ENCODE data around the gene APRT.

Gene APRT

DNA sequence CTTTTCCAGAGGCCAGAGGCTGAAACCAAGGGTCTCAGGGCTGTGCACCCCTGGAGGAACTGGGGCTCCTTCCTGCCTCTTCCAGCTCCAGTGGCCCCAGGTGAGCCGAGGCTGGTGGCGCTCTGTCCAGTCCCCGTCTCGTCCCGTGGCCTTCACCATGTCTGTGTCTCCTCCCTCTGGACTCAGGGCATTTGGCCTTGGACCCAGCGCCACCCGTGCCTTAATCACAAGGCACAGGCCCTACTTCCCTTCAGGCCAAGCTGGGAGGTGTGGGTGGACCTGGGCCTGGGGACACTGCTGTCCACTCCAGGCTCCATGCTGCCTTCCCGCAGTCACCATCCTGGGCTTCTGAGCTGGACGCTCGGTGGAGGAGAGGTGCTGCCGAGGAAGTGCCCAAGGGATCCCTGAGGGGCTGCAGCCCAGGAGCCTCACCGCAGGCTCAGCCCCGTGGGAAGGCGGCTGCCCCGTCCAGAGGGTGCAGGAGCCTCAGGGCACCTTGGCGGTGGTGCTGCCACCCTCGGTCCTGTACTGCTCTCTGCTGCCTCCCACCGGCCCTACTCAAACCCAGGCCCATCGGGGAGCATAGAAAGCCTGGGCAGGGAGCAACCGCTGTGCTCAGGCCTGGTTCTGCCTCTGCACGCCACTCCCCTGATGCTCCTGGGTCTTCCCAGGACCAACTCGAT, 9.6 kb upstream of the APRT start:
- DNase-seq: no peak

GRCh38 chr16:88820385-88821025, 8.8 kb upstream of the APRT start:
- DNase-seq: no peak

- no peak for DNase-seq
Measured at GRCh38 chr16:88819126-88819525, 7.4 kb upstream of the APRT start.

GRCh38 chr16:88818575-88818874, 6.8 kb upstream of the APRT start:
- no peak for DNase-seq

DNA sequence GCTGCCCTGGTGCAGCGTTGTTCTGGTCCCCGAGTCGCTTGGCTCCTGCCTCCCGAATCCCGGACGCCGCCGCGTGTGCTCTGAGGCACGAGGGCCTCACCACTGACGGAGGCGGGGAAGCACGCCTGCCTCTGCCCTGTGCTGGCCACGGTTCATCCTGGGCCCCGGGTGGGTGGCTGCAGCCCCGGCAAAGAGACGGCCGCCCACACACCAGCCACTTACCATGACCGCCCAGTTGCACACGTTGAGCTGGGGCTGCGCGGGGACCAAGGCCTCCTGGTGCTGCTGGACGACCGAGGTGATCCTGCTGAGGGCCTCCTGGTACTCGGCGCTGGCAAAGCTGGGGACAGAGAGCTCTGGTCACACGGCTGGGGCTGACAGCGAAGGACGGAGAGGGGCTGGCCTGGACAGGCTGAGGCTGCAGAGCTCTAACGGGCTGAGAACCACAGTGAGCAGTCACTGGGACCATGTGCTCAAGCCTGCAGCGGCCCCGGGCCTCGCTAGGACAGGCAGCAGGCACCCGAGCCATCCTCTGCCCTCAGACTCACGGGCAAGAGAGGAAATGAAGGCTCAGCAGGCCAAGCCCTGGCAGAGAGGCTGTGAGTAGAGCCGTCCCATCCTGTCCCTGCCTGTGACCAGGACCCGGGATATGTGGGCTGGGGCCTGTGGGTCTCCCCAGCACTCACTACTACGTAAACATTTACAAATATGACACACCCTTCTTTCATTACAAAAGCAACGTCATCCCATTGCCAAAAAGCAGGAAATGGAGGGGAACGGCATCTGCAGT, 6.3 kb upstream of the APRT start:
- DNase-seq: no peak

- no peak for DNase-seq
Measured at GRCh38 chr16:88816736-88817535, 5.2 kb upstream of the APRT start.

DNA sequence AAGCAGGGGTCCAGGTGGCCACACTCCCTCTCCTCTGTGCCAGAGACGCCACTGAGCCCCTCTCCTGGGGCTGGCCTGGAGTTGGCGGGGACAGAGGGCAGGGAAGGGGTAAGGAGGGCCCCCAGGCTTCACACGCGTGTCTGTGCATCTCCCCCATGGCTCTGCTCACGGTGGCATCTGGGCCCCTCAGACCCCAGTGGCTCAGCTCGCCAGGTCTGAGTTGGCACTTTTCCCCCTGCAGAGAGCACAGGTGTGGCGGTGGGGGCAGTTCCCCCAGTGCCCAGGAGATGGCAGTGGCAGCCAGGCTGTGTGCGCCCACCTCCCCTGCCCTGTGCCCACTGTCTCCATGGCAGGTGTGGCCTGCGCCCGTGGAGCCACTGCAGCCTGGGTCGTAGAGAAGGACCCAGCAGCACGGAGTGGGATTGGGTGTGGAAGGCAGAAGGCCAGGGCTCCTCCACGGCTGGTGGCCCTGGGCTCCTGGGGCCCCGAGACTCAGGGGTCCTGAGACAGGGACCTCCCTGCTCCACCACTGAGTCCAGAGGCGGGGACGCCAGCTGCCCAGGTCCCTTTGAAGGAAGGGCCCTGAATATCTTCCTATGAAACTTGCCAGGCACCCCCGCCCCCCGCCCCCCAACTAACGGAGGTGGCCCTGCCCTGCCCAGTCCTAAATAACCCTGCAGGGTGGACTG, 4.3 kb upstream of the APRT start:
- DNase-seq: peak; percentile 69

DNA sequence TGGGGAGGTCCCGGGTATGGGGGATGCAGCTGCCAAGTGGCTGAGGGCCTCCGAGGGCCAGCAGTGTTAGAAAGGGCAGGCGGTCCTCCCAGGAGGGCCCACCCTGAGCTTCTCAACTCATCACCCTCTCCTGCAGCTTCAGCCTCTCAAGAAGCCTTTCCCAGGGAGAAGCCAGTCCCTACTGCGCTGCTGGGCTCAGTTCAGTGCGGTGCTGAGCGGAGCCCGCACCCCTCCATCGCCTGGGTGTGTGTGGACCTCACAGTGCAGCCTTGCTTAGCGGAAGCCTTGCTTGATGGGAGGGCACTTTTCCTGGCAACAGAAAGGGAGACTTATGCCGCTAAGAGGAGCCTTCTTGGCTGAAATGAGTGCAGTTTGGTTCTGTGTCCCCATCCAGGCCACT, 3.5 kb upstream of the APRT start:
- no peak for DNase-seq

DNA sequence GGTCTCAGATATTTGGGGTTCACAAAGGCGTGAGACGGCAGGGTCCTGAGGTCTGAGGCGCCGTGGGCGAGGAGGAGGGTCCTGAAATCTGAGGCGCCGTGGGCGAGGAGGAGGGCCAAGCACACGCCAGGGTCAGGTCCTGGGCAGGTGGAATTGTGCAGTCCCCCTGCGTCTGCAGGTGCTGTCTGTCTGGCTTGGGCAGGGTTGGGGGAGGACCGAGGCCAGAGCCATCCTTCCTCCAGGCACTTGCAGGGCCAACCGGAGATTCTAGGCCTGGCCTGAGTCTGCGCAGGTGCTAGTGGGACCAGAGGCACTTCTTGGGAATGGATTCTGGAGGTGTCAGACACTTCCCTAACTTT, 2.4 kb upstream of the APRT start:
- no peak for DNase-seq

- no peak for DNase-seq
Measured at GRCh38 chr16:88813269-88814143, 1.8 kb upstream of the APRT start.

DNA sequence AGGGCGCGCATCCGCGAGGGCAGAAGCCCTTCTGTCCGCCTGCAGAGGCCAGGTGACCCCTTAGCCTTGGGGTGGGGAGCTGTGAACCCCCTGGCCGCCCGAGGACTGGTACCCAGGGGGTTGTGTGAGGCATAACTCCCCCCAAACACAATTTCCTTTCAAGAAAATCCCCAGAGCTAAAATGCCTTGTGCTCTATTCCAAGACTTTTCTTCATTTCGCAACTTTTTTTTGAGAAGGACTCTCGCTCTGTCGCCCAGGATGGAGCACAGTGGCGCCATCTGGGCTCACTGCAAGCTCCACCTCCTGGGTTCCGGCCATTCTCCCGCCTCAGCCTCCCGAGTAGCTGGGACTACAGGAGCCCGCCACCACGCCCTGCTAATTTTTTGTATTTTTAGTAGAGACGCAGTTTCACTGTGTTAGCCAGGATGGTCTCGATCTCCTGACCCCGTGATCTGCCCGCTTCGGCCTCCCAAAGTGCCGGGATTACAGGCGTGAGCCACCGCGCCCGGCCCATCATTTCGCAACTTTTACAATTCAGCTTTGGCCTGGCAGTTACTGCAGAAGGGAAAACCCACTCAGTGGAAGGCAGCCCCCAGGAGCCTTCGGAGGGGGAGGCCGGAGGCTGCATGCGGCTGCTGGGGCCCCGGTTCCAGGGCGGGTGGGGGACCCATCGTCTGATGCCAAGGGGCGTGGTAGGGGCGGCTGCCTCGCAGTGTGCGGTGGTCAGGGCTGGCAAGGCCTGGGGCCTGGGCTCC, 963 bp upstream of the APRT start:
- peak; percentile 67 for DNase-seq

DNA sequence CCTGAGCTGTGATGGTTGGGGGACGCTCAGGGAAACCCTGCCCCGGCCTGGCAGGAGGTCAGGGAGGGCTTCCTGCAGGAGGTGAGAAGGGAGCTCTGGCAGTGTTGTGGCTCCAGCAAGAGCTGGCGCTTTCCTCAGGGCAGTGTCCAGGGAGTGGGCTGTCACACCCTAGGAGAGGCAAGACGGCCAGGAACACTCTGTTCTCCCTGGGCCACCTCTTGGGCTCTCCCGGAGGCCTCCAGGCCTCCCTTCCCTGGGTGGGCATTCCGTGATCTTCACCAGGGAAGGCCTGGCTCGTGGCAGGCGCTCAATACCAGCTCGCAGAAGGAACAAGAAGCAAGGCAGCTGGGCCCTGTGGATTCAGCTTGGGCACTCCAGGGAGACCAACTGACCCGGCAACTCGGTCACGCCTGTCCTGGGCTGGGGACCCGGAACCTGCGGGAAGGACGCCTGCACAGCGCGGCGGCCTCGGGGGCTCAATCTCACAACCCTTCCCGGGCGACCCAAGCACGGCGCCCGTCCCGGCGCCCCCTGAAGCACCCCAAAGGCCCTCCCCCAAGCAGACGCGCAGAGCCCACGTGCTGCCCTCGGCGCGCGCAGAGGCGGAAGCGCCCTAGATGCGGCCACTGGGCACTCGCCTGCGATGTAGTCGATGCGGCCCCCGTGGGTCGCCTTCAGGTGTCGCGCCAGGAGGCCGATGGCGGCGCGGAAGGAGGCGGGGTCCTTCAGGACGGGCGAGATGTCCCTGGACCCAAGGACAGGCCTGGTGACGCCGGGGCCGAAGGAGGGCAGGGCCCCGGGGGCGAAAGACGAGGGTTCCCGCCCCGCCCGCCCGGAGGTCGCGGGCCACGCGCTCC, 588 bp downstream of the APRT start:
- peak; percentile 80 for DNase-seq

- DNase-seq: peak; percentile 66
Measured at GRCh38 chr16:88810166-88810911, 1.4 kb downstream of the APRT start.

DNA sequence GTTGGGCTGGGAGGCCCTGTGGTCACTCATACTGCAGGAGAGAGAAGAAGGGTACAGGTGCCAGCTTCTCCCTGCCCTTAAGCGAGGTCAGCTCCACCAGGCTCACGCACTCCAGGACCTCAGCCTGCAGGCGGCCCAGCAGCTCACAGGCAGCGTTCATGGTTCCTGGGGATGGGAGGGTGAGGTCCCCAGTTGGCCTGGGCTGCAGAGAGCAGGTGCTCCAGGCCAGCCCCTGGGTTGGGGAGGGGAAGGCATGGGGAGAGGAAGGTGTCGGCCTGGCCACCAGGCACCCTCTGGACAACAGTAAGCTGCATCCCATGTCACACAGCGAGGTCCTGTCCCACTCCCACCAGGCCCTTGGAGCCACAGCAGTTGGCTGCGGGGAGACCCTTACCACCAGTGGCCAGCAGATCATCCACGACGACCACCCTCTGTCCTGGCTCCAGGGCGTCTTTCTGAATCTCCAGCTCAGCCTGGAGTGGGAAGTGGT, 2.0 kb downstream of the APRT start:
- DNase-seq: peak; percentile 39

DNA sequence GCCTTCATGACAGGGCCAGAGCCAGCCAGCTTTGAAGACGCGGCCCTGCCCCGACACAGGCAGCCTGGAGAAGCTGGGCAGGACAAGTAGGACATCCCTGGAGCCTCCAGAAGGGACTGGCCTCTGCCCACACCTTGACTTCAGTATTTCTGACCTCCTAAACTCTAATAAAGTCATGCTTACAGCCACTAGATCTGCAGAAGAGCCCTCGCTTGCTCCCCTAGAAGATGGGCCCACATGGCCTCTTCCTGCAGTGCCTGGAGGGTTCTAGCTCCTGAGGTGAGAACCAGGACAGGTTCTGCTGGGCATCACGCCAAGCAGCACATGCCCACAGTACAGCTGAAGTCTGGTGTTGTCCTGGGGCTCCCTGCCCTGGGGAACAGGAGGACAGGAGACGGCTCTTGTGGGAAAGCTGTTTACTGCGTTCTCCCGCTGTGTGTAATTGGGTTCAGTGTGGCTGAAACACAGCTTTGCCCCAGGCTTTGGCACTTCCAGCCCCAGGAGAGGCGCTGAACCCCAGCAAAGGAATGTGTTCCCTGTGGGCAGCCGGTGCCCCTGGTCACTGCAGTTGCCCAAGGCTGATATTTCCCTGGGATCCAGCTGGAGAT, 2.6 kb downstream of the APRT start:
- DNase-seq: peak; percentile 29

GRCh38 chr16:88807626-88808453, 3.9 kb downstream of the APRT start:
- no peak for DNase-seq

DNA sequence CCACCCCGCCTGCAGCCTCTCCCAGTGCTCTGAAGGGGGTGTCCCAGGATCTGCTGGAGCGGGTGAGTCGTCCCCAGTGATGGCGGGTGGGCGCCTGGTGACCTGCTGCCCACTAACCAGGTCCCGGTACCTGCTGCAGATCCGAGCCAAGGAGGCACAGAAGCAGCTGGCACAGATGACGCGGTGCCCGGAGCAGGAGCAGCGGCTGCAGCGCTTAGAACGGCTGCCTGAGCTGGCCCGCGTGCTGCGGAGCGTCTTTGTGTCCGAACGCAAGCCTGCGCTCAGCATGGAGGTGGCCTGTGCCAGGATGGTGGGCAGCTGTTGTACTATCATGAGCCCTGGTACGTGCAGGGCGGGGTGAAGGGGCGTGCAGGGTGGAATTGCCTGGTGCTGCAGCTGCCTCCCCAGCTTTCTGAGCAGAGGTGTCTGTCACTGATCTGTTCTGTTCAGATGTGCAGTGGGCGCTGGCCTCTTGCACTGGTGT, 4.5 kb downstream of the APRT start:
- peak; percentile 14 for DNase-seq

Data from activated CD4-positive, alpha-beta T cell treated with anti-CD3 and anti-CD28 coated beads, Interleukin-2, Interleukin-6, amounts not matched to agents 100 ng/mL and 50 ng/mL, durations not matched to agents 16 hours and 8 hours (primary cell).